ENCODE data around the gene CNIH3. TPM values are rescaled to one million over a fixed set of nuclear protein-coding genes. Genes with fewer than 3 reads are reported as not detected.

The CNIH3 gene
- total and polyA plus RNA-seq, 3 experiments from 2014 or later = 1.1 to 1.6 (median 1.5) TPM

DNA sequence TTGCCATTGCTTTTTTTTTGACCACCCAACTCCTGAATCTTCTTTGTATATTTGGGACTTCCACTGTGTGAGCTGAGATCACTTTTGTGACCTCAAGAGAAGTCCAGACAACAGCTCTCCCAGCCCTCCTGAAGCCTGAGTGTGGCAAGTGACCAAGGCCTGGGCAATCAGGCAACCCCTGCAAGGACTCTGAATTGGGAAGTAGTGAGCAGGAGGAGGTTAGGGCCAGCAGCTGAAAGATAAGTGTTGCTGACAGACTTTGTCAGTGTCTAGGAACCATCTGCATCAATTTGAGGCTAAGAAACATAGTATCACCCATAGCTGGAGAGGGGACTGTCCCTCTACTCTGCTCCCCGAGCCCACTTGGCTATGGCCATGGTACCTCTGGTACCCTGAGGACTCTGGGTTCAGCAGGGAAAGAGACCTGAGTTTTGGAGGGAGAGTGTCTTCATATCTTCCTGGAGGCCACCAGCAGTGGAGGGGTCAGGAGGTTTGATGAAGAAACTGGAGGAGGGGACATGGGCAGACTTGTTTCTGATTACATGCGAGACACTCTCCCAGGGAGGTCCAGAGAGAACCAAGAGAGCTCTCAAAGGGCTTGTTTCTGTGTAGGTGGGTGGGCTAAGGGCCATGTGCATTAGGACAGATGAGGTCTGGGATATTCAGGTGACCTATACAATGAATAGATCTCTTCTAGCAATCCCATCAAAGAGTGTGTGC lies 166.3 kb downstream of the CNIH3 start:
- CTCF ChIA-PET = no interaction called here

DNA sequence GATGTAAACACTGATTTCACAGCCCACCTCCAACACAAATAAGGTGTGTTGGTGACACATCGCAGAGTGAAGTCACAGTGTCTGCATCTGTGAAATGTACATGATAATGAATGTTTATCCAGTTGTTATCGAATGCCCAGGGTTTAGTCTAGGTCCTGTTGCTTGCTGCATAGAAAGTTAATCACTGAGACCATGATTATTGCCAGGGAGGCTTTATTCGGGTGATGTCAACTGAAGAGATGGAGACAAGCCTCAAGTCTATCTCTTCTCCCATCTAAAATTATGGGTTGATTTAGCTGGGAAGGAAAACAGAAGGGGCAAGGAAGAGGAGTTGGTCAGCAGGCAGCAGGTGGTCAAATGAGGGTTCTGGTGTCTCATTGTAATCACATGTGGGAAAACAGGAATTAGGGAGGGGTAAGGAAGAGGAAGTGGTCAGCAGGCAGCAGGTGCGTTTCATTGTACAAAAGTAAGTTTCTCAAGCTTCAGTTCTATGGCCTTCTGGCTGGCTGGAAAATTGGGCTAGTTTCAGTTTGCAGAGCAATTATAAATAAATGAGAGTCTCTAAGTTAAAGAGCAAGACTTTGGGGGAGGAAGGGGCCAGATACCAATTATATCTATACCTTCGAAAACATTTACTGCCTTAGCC lies 167.0 kb downstream of the CNIH3 start:
- Histone ChIP-seq H3K9me3 (ENCODE audit: low read length) (no peaks in the 10 kb centered on the region), H3K27ac (ENCODE audit: low read depth, low read length) (no peak overlapping the region), H3K27me3 (ENCODE audit: insufficient read depth, low read length, poor library complexity, severe bottlenecking) (no peaks in the 10 kb centered on the region), H3K36me3 (ENCODE audit: insufficient read depth, low read length) (no peaks in the 10 kb centered on the region), H3K4me3 (ENCODE audit: low read length) (no peak overlapping the region), H3K4me1 (ENCODE audit: insufficient read depth, low read length) (no peaks in the 10 kb centered on the region)
- ChIA-PET CTCF (no interaction called here), POLR2A (no interaction called here)
- Mint-ChIP-seq H3K27me3 (peaks cover 14 to 29% of the 10 kb centered on the region in 2 donors), H3K9me3 (no peaks in the 10 kb centered on the region), H3K4me3 (no peak overlapping the region), H3K27ac (no peak overlapping the region), H3K36me3 (no peaks in the 10 kb centered on the region), H3K4me1 (peaks cover 6 to 9% (median 7%) of the 10 kb centered on the region in 3 donors)
- no peak for DNase-seq

More for the DNA sequence above, 166.3 kb downstream of the CNIH3 start:
- Histone ChIP-seq H3K4me3 (ENCODE audit: low read length) (no peak overlapping the region), H3K36me3 (ENCODE audit: insufficient read depth, low read length) (no peaks in the 10 kb centered on the region), H3K27me3 (ENCODE audit: insufficient read depth, low read length, poor library complexity, severe bottlenecking) (no peaks in the 10 kb centered on the region), H3K27ac (ENCODE audit: low read depth, low read length) (no peak overlapping the region), H3K9me3 (ENCODE audit: low read length) (no peaks in the 10 kb centered on the region), H3K4me1 (ENCODE audit: insufficient read depth, low read length) (no peaks in the 10 kb centered on the region)
- peaks cover 6 to 9% (median 7%) of the 10 kb centered on the region in 3 donors for H3K4me1 Mint-ChIP-seq
- H3K4me3 Mint-ChIP-seq = no peak overlapping the region
- H3K36me3 Mint-ChIP-seq = no peaks in the 10 kb centered on the region
- H3K27ac Mint-ChIP-seq = no peak overlapping the region
- no peaks in the 10 kb centered on the region for H3K9me3 Mint-ChIP-seq
- DNase-seq = no peak
- POLR2A ChIA-PET = no interaction called here
- peaks cover 14 to 27% of the 10 kb centered on the region in 2 donors for H3K27me3 Mint-ChIP-seq

DNA sequence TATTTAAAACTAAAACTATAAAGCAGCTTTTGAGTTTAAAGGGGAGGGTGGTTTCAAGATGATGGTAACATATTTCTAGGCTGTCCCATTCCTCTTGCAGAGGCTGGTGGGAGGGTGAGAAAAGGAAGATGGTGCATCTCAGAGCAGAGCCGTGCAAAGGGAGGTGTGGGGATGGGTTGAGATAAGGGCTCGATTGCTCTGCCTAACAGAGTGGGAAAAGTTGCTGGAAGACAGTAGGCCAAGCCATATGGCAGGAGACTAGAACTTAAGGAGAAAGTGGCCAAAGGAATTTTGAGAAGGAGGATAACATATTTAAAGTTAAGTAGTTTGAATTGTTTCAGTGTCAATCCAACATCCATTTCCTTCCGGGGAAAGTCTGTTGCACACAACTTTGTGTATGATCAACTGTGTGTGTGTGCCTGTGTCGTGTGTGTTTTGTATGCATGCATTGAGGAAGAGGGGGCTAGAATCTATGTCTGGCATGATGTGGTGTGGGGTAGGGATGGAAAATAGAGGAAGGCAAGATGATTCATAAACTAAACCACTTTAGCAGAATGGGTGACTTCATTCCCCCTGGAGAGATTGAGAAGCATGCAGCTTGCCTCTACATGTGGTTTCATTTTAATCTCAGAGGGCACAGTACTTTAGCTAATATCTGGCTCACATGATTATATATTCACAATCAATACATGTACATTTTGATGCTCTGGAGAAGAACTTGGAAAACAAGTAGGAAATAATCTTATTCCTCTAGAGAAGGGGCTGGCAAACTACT lies 168.3 kb downstream of the CNIH3 start:
- DNase-seq = no peak
- Histone ChIP-seq H3K4me1 (ENCODE audit: insufficient read depth, low read length) (no peaks in the 10 kb centered on the region), H3K9me3 (ENCODE audit: low read length) (no peaks in the 10 kb centered on the region), H3K4me3 (ENCODE audit: low read length) (no peak overlapping the region), H3K36me3 (ENCODE audit: insufficient read depth, low read length) (no peaks in the 10 kb centered on the region), H3K27ac (ENCODE audit: low read depth, low read length) (no peak overlapping the region), H3K27me3 (ENCODE audit: insufficient read depth, low read length, poor library complexity, severe bottlenecking) (no peaks in the 10 kb centered on the region)
- H3K36me3 Mint-ChIP-seq = no peaks in the 10 kb centered on the region
- H3K27me3 Mint-ChIP-seq = peaks cover 14 to 33% of the 10 kb centered on the region in 2 donors
- no peak overlapping the region for H3K27ac Mint-ChIP-seq
- POLR2A ChIA-PET = no interaction called here
- CTCF ChIA-PET = no interaction called here
- H3K4me3 Mint-ChIP-seq = no peak overlapping the region
- peaks cover 6 to 9% (median 7%) of the 10 kb centered on the region in 3 donors for H3K4me1 Mint-ChIP-seq
- no peaks in the 10 kb centered on the region for H3K9me3 Mint-ChIP-seq

DNA sequence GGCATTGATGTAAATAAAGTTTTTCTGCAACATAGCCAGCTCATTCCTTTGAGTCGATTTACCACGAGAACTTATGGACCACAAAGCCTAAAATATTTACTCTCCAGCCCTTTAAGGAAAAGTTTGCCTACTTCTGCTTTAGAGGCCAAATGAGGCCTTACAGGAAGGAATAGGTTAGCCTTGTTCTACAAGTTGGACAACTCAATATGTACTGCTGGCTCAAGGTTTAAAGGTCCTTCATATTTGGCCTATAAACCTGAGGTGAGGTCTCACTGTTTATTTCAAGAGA lies 168.9 kb downstream of the CNIH3 start:
- Histone ChIP-seq H3K4me3 (ENCODE audit: low read length) (no peak overlapping the region), H3K4me1 (ENCODE audit: insufficient read depth, low read length) (no peaks in the 10 kb centered on the region), H3K27ac (ENCODE audit: low read depth, low read length) (no peak overlapping the region), H3K27me3 (ENCODE audit: insufficient read depth, low read length, poor library complexity, severe bottlenecking) (no peaks in the 10 kb centered on the region), H3K9me3 (ENCODE audit: low read length) (no peaks in the 10 kb centered on the region), H3K36me3 (ENCODE audit: insufficient read depth, low read length) (no peaks in the 10 kb centered on the region)
- H3K27ac Mint-ChIP-seq = no peak overlapping the region
- H3K4me1 Mint-ChIP-seq = peaks cover 6 to 9% (median 7%) of the 10 kb centered on the region in 3 donors
- no peak overlapping the region for H3K4me3 Mint-ChIP-seq
- ChIA-PET CTCF (no interaction called here), POLR2A (no interaction called here)
- peaks cover 14 to 36% of the 10 kb centered on the region in 2 donors for H3K27me3 Mint-ChIP-seq
- no peaks in the 10 kb centered on the region for H3K9me3 Mint-ChIP-seq
- H3K36me3 Mint-ChIP-seq = no peaks in the 10 kb centered on the region
- no peak for DNase-seq

DNA sequence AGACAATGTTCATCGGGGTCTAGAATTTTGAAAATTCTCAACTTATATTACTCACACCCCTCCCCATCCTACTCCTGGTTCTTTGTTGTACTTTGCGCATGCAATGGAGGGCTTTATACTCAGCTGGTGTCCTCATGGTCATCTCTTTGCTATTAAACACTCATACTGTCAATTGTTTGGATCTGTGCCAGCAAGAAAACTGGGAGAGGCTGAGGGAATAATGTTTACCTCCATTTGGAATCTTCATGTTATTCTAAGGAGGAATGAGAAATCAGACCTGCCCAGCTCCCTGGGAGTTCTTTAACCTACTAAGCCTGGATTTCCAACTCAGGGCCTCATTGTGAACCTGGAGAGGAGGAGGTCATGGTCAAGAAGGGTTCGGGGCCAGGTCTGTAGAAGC lies 169.5 kb downstream of the CNIH3 start:
- Mint-ChIP-seq H3K9me3 (no peaks in the 10 kb centered on the region), H3K4me1 (peaks cover 6 to 9% (median 7%) of the 10 kb centered on the region in 3 donors), H3K27ac (no peak overlapping the region), H3K27me3 (peaks cover 14 to 37% of the 10 kb centered on the region in 2 donors), H3K4me3 (no peak overlapping the region), H3K36me3 (no peaks in the 10 kb centered on the region)
- Histone ChIP-seq H3K27me3 (ENCODE audit: insufficient read depth, low read length, poor library complexity, severe bottlenecking) (no peaks in the 10 kb centered on the region), H3K4me1 (ENCODE audit: insufficient read depth, low read length) (no peaks in the 10 kb centered on the region), H3K4me3 (ENCODE audit: low read length) (no peak overlapping the region), H3K36me3 (ENCODE audit: insufficient read depth, low read length) (no peaks in the 10 kb centered on the region), H3K27ac (ENCODE audit: low read depth, low read length) (no peak overlapping the region), H3K9me3 (ENCODE audit: low read length) (no peaks in the 10 kb centered on the region)
- CTCF ChIA-PET = no interaction called here
- POLR2A ChIA-PET = no interaction called here
- DNase-seq = no peak

DNA sequence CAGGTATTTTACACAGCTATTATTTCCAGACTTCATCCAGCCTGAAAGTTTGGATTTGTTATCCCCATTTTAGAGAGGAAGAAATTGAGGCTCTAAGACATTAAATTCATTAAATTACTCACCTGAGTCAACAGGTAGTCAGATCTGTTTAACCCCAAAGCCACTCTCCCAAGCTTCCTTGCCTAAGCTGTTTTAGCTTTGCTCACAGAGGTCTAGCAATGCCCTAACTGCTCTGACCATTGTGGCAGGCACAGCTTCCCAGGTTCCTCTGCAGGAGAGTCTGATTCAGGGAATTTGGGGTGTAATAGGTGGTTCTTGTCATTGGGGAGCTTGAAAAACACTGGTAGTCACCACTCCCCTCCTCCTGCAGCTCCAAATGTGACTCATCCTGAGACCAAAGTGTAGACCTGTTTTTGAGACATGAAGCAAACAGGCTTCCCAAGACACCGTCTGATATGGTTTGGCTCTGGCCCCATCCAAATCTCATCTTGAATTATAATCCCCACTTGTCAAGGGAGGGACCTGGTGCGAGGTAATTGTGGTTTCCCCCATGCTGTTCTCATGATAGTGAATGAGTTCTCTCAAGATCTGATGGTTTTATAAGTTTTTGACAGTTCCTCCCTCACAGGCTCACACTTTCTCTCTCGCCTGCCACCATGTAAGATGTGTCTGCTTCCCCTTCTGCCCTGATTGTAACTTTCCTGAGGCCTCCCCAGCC lies 170.6 kb downstream of the CNIH3 start:
- POLR2A ChIA-PET = no interaction called here
- Histone ChIP-seq H3K9me3 (ENCODE audit: low read length) (no peaks in the 10 kb centered on the region), H3K4me3 (ENCODE audit: low read length) (no peak overlapping the region), H3K27ac (ENCODE audit: low read depth, low read length) (no peak overlapping the region), H3K36me3 (ENCODE audit: insufficient read depth, low read length) (no peaks in the 10 kb centered on the region), H3K4me1 (ENCODE audit: insufficient read depth, low read length) (no peaks in the 10 kb centered on the region), H3K27me3 (ENCODE audit: insufficient read depth, low read length, poor library complexity, severe bottlenecking) (no peaks in the 10 kb centered on the region)
- peaks cover 6 to 9% (median 7%) of the 10 kb centered on the region in 3 donors for H3K4me1 Mint-ChIP-seq
- no peak overlapping the region for H3K4me3 Mint-ChIP-seq
- H3K27me3 Mint-ChIP-seq = peaks cover 15 to 31% of the 10 kb centered on the region in 2 donors
- no peak overlapping the region for H3K27ac Mint-ChIP-seq
- DNase-seq = no peak
- CTCF ChIA-PET = no interaction called here
- H3K9me3 Mint-ChIP-seq = no peaks in the 10 kb centered on the region
- H3K36me3 Mint-ChIP-seq = no peaks in the 10 kb centered on the region

DNA sequence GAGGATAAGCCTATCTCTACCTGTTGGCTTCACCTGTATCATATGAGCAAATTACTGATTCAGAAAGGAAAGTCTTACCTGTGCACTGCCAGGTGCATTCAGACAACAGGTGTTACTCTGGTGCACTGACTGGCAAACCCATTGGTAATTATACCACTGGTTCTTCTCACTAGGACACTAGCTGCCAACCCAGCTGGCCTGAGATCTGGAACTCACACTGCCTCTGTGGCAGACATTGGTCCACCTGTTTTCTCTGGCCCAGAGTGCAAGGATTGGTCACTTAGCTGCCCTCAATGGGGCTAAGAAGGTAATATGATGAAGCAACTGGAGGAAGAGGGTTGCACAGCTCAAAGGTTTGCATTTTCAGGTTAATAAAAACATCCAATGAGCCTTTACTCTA lies 173.2 kb downstream of the CNIH3 start:
- Mint-ChIP-seq H3K27ac (no peak overlapping the region), H3K27me3 (peaks cover 8 to 34% of the 10 kb centered on the region in 2 donors), H3K36me3 (no peaks in the 10 kb centered on the region), H3K4me1 (no peaks in the 10 kb centered on the region), H3K9me3 (no peaks in the 10 kb centered on the region), H3K4me3 (no peak overlapping the region)
- no peak overlapping the region for H3K27ac ChIP-seq (ENCODE audit: low read depth, low read length)
- no peaks in the 10 kb centered on the region for H3K9me3 ChIP-seq (ENCODE audit: low read length)
- no peak overlapping the region for H3K4me3 ChIP-seq (ENCODE audit: low read length)
- CTCF ChIA-PET = no interaction called here
- no peaks in the 10 kb centered on the region for H3K27me3 ChIP-seq (ENCODE audit: insufficient read depth, low read length, poor library complexity, severe bottlenecking)
- DNase-seq = no peak
- H3K4me1 ChIP-seq (ENCODE audit: insufficient read depth, low read length) = no peaks in the 10 kb centered on the region
- POLR2A ChIA-PET = no interaction called here
- H3K36me3 ChIP-seq (ENCODE audit: insufficient read depth, low read length) = no peaks in the 10 kb centered on the region
